Measurements from ENCODE around the gene TRPM3. TPM values are rescaled to one million over a fixed set of nuclear protein-coding genes. Genes with fewer than 3 reads are reported as not detected.

TRPM3 gene
- total RNA-seq, 1 experiment from 2014 or later, result not detected

GRCh38 chr9:70564468-70565335 lies 556.7 kb downstream of the TRPM3 start:
- Mint-ChIP-seq H3K9me3 (ENCODE audit: unreplicated experiment) (no peaks in the 10 kb centered on the region), H3K27me3 (ENCODE audit: insufficient read depth, unreplicated experiment) (peaks cover 3% of the 10 kb centered on the region), H3K27ac (ENCODE audit: unreplicated experiment) (no peak overlapping the region), H3K36me3 (ENCODE audit: insufficient read depth, unreplicated experiment) (no peaks in the 10 kb centered on the region), H3K4me1 (ENCODE audit: low read depth, unreplicated experiment) (no peaks in the 10 kb centered on the region), H3K4me3 (ENCODE audit: unreplicated experiment) (no peak overlapping the region)
- no peaks in the 10 kb centered on the region for H3K4me1 ChIP-seq
- intact Hi-C loops (cut with micrococcal nuclease; ENCODE audit: unreplicated experiment), result no loop called here
- H3K4me3 ChIP-seq (ENCODE audit: low read depth, low read length), result no peak overlapping the region
- POLR2A ChIA-PET, result no interaction called here
- no peak for DNase-seq
- H3K36me3 ChIP-seq (ENCODE audit: control insufficient read depth, insufficient read depth, low read length), result no peaks in the 10 kb centered on the region
- no peaks in the 10 kb centered on the region for H3K27me3 ChIP-seq (replicated peaks; ENCODE audit: control insufficient read depth, insufficient read depth, low read length)
- H3K9me3 ChIP-seq, result no peaks in the 10 kb centered on the region
- CTCF ChIA-PET, result no interaction called here
- TF ChIP-seq CTCF (IDR thresholded peaks at IDR 0.05; ENCODE audit: insufficient read depth in 1 of 2, low read depth in 1 of 2, low read length in 1 of 2, severe bottlenecking in 1 of 2, unreplicated experiment in 1 of 2), result no peak
- BruUV-seq (replicated peaks), result no TSS peak

- Mint-ChIP-seq H3K27ac (ENCODE audit: unreplicated experiment) (no peak overlapping the region), H3K36me3 (ENCODE audit: insufficient read depth, unreplicated experiment) (no peaks in the 10 kb centered on the region), H3K27me3 (ENCODE audit: insufficient read depth, unreplicated experiment) (peaks cover 3% of the 10 kb centered on the region), H3K4me1 (ENCODE audit: low read depth, unreplicated experiment) (no peaks in the 10 kb centered on the region), H3K9me3 (ENCODE audit: unreplicated experiment) (no peaks in the 10 kb centered on the region), H3K4me3 (ENCODE audit: unreplicated experiment) (no peak overlapping the region)
- Histone ChIP-seq H3K4me1 (no peaks in the 10 kb centered on the region), H3K27me3 (replicated peaks; ENCODE audit: control insufficient read depth, insufficient read depth, low read length) (no peaks in the 10 kb centered on the region), H3K4me3 (ENCODE audit: low read depth, low read length) (no peak overlapping the region), H3K36me3 (ENCODE audit: control insufficient read depth, insufficient read depth, low read length) (no peaks in the 10 kb centered on the region), H3K9me3 (no peaks in the 10 kb centered on the region)
- ChIA-PET CTCF (no interaction called here), POLR2A (no interaction called here)
- intact Hi-C loops (cut with micrococcal nuclease; ENCODE audit: unreplicated experiment), result no loop called here
- no TSS peak for BruUV-seq (replicated peaks)
- no peak for DNase-seq
- no peak for TF ChIP-seq CTCF (IDR thresholded peaks at IDR 0.05; ENCODE audit: insufficient read depth in 1 of 2, low read depth in 1 of 2, low read length in 1 of 2, severe bottlenecking in 1 of 2, unreplicated experiment in 1 of 2)
These were observed 557.8 kb downstream of the TRPM3 start for GRCh38 chr9:70563431-70564204.

- POLR2A ChIA-PET, result no interaction called here
- H3K4me3 Mint-ChIP-seq (ENCODE audit: unreplicated experiment), result no peak overlapping the region
- no TSS peak for BruUV-seq (replicated peaks)
These were observed 558.4 kb downstream of the TRPM3 start for GRCh38 chr9:70563010-70563409.

More at GRCh38 chr9:70563010-70563409, 558.4 kb downstream of the TRPM3 start:
- DNase-seq, result no peak
- Mint-ChIP-seq H3K9me3 (ENCODE audit: unreplicated experiment) (no peaks in the 10 kb centered on the region), H3K4me1 (ENCODE audit: low read depth, unreplicated experiment) (no peaks in the 10 kb centered on the region), H3K27ac (ENCODE audit: unreplicated experiment) (no peak overlapping the region), H3K27me3 (ENCODE audit: insufficient read depth, unreplicated experiment) (peaks cover 3% of the 10 kb centered on the region), H3K36me3 (ENCODE audit: insufficient read depth, unreplicated experiment) (no peaks in the 10 kb centered on the region)
- CTCF ChIA-PET, result no interaction called here
- no peaks in the 10 kb centered on the region for H3K36me3 ChIP-seq (ENCODE audit: control insufficient read depth, insufficient read depth, low read length)
- no peaks in the 10 kb centered on the region for H3K9me3 ChIP-seq
- H3K4me3 ChIP-seq (ENCODE audit: low read depth, low read length), result no peak overlapping the region
- intact Hi-C loops (cut with micrococcal nuclease; ENCODE audit: unreplicated experiment), result no loop called here
- no peak for TF ChIP-seq CTCF (IDR thresholded peaks at IDR 0.05; ENCODE audit: insufficient read depth in 1 of 2, low read depth in 1 of 2, low read length in 1 of 2, severe bottlenecking in 1 of 2, unreplicated experiment in 1 of 2)
- no peaks in the 10 kb centered on the region for H3K27me3 ChIP-seq (replicated peaks; ENCODE audit: control insufficient read depth, insufficient read depth, low read length)
- no peaks in the 10 kb centered on the region for H3K4me1 ChIP-seq
